Measurements from ENCODE around the gene ADGRG1. TPM values are rescaled to one million over a fixed set of nuclear protein-coding genes. Genes with fewer than 3 reads are reported as not detected.

The ADGRG1 gene
- polyA plus RNA-seq, 1 experiment = 2.1 TPM

DNA sequence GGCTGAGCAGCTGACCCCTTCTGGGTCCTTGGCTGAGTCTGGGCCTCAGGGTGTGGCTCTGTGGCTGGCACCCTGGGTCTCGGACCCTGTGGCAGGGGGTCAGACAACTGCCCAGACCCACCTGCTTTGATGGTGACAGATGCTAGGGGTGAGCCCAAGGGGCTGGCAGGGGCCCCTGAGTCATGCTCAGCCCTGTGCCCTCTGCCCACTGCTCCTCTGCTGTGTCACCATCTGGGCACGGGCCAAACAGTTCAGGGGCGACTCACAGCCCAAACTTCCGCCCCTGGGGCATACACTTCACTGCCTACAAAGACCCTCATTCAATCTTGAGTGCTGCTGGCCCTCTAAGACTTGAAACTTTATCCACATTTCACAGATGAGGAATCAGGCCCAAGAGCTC, 5.7 kb downstream of the ADGRG1 start:
- no peak overlapping the region for H3K27ac ChIP-seq (ENCODE audit: low read depth, low read length)
- POLR2A ChIA-PET = interaction anchor here (0.9 kb wide), 1 partner anchor 9 kb away, joined by 3 read pairs; no protein-coding TSS in a partner anchor
- no peak overlapping the region for H3K4me3 ChIP-seq (ENCODE audit: low read depth, low read length)
- CTCF ChIA-PET = interaction anchor here (1.9 to 6.7 kb wide), 2 partner anchors 14 to 58 kb away, joined by 7 to 59 read pairs; no protein-coding TSS in a partner anchor
- no peaks in the 10 kb centered on the region for H3K9me3 ChIP-seq (ENCODE audit: control insufficient read depth, insufficient read depth, low read length)
- no peak for TF ChIP-seq CTCF (IDR thresholded peaks at IDR 0.05; ENCODE audit: low read depth, low read length)
- DNase-seq (ENCODE audit: low read depth, low spot score) = no peak
- H3K27me3 ChIP-seq (ENCODE audit: control insufficient read depth, insufficient read depth, low read length) = peaks cover 6% of the 10 kb centered on the region

DNA sequence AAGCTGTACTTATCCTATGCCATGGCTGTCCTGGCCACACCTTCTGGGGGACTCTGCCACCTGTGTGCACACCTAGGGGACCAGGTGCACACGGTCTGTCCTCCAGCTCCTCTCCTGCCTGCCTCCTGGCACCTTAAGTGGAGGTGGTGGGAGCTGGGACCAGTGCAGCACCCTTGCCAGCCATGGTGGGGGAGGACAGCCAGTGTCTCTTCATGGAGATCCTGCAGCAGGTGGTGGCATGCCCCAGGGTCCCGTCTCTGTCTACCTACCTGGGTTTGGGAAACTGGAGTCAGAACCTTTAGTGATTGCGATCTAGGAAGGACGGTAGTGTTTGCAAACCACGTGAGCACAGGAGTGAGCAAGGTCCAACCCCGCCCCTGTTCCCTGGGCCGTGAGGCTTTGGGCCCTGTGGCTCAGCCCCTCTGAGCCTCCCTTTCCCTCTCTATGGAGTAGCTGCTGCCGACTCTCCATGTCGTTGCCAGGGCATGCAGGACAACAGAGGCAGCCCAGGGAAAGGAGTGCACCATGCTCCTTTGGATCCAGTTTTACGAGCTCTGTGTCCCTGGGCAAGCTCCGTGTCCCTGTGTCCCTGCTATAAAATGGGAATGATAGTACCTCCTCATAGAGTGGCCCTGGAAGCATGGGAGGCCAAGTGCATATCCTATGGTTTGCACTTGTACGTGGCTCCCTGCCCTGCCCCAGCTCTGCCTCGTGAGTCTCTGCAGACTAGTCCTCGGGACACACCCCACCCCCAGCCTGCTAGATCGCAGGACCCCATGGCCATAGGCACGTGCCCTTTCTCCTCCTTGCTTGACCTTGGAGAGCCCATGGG, 7.1 kb downstream of the ADGRG1 start:
- Histone ChIP-seq H3K4me3 (ENCODE audit: low read depth, low read length) (no peak overlapping the region), H3K27ac (ENCODE audit: low read depth, low read length) (no peak overlapping the region), H3K27me3 (ENCODE audit: control insufficient read depth, insufficient read depth, low read length) (peaks cover 6% of the 10 kb centered on the region), H3K9me3 (ENCODE audit: control insufficient read depth, insufficient read depth, low read length) (no peaks in the 10 kb centered on the region)
- no peak for TF ChIP-seq CTCF (IDR thresholded peaks at IDR 0.05; ENCODE audit: low read depth, low read length)
- DNase-seq (ENCODE audit: low read depth, low spot score) = no peak
- CTCF ChIA-PET = interaction anchor here (0.5 to 6.7 kb wide), 3 partner anchors 13 to 59 kb away, joined by 3 to 59 read pairs (median 7); no protein-coding TSS in a partner anchor
- POLR2A ChIA-PET = interaction anchor here (0.6 kb wide), 1 partner anchor 9 kb away, joined by 3 read pairs; no protein-coding TSS in a partner anchor

DNA sequence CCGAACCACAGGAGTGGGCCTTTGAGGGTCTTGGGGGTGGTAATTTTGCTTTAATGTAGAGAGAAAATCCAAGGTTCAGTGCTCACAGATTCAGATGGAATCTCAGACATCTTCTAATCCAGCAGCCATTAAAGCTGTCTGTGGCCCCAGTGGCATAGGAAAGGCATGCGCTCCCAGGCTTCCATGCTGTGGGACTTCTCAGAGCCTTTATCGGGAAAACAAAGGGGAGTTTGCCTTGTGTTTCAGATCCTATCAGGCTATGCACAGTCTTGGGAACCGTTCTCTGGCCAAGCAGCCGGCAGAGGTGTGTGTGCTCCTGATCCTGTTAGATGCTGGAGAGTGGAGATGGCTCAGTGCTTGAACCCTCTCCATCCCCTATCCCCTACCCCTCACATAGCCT, 7.8 kb downstream of the ADGRG1 start:
- H3K9me3 ChIP-seq (ENCODE audit: control insufficient read depth, insufficient read depth, low read length) = no peaks in the 10 kb centered on the region
- TF ChIP-seq CTCF (IDR thresholded peaks at IDR 0.05; ENCODE audit: low read depth, low read length) = no peak
- no peak for DNase-seq (ENCODE audit: low read depth, low spot score)
- H3K27ac ChIP-seq (ENCODE audit: low read depth, low read length) = no peak overlapping the region
- H3K4me3 ChIP-seq (ENCODE audit: low read depth, low read length) = no peak overlapping the region
- ChIA-PET CTCF (interaction anchor here (1.1 to 6.7 kb wide), 2 partner anchors 9 to 12 kb away, joined by 3 to 59 read pairs; no protein-coding TSS in a partner anchor), POLR2A (interaction anchor here (0.6 kb wide), 1 partner anchor 8 kb away, joined by 3 read pairs; no protein-coding TSS in a partner anchor)
- H3K27me3 ChIP-seq (ENCODE audit: control insufficient read depth, insufficient read depth, low read length) = peaks cover 6% of the 10 kb centered on the region

GRCh38 chr16:57637020-57637419, 8.6 kb downstream of the ADGRG1 start:
- POLR2A ChIA-PET = no interaction called here
- H3K9me3 ChIP-seq (ENCODE audit: control insufficient read depth, insufficient read depth, low read length) = no peaks in the 10 kb centered on the region
- TF ChIP-seq CTCF (IDR thresholded peaks at IDR 0.05; ENCODE audit: low read depth, low read length) = no peak
- peaks cover 6% of the 10 kb centered on the region for H3K27me3 ChIP-seq (ENCODE audit: control insufficient read depth, insufficient read depth, low read length)
- no peak for DNase-seq (ENCODE audit: low read depth, low spot score)
- CTCF ChIA-PET = interaction anchor here (0.7 to 6.7 kb wide), 4 partner anchors 10 to 60 kb away, joined by 3 to 59 read pairs (median 5); no protein-coding TSS in a partner anchor
- no peak overlapping the region for H3K4me3 ChIP-seq (ENCODE audit: low read depth, low read length)
- no peak overlapping the region for H3K27ac ChIP-seq (ENCODE audit: low read depth, low read length)

DNA sequence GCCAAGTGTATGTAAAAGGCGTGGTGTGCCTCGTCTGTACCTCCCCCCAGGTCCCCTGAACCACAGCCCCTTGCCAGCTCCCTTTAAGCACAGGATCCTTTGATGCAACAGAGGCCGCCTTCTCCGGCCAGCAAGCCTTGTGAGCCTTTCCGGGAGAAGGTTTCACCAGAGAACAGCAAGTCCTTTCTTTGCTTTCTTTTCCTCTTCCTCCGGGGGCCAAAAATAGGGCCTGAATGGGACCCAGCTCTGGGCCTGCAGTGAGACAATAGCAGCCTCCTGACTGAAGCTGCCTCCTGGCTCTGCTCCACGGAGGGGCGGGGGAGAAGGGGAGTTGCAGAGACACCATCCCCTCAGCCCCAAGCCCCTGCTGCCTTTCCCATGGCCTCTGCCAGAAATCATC, 9.0 kb downstream of the ADGRG1 start:
- CTCF ChIA-PET = interaction anchor here (0.7 to 6.7 kb wide), 4 partner anchors 10 to 61 kb away, joined by 3 to 59 read pairs (median 5); no protein-coding TSS in a partner anchor
- Histone ChIP-seq H3K4me3 (ENCODE audit: low read depth, low read length) (no peak overlapping the region), H3K27ac (ENCODE audit: low read depth, low read length) (no peak overlapping the region), H3K9me3 (ENCODE audit: control insufficient read depth, insufficient read depth, low read length) (no peaks in the 10 kb centered on the region), H3K27me3 (ENCODE audit: control insufficient read depth, insufficient read depth, low read length) (peaks cover 6% of the 10 kb centered on the region)
- no peak for DNase-seq (ENCODE audit: low read depth, low spot score)
- TF ChIP-seq CTCF (IDR thresholded peaks at IDR 0.05; ENCODE audit: low read depth, low read length) = no peak
- POLR2A ChIA-PET = no interaction called here

All from AG04450 (cell line).